B cell (primary cell): ENCODE results near the gene EVX1. TPM values are rescaled to one million over a fixed set of nuclear protein-coding genes. Genes with fewer than 3 reads are reported as not detected.

Experiments
- ATAC-seq: fragments of 200-7000 bp; cut with Tn5 transposase; one replicate; pipeline ENCODE4 v1.10.0; 2021; ENCODE audit warnings: low read depth, mild to moderate bottlenecking, moderate number of reproducible peaks, moderate library complexity
- CTCF ChIA-PET: fragments of 350-600 bp; sonication (Branson Sonifier 250); formaldehyde crosslinking; loops from one replicate; lab custom pipeline; 2021; ENCODE audit warnings: antibody characterized with exemption, inconsistent platforms; lab: Charles Lee
- POLR2A ChIA-PET: fragments of 350-600 bp; sonication (Branson Sonifier 250); formaldehyde crosslinking; loops from one replicate; lab custom pipeline; 2021; ENCODE audit warnings: antibody characterized with exemption; lab: Charles Lee
- DNase-seq: peaks from one replicate; pipeline ENCODE4 v3.0.0; 2013
- H2AFZ ChIP-seq: 2 replicates; pipeline ENCODE4 v1.6.1; 2012; ENCODE audit warnings: mild to moderate bottlenecking, low read depth, low read length; ENCODE audit not compliant: insufficient read depth, poor library complexity, severe bottlenecking
- H3K27ac ChIP-seq, 2 donors: 1 replicate in 1 of 2; 2 replicates in 1 of 2; pipeline ENCODE4 v1.5.1; 2012 to 2013; ENCODE audit warnings: low read length in 2 of 2, mild to moderate bottlenecking in 2 of 2, moderate library complexity in 1 of 2
- H3K27me3 ChIP-seq, 4 experiments: fragments of 200-600 bp in 1 of 4; sonication (generic) in 1 of 4; replicated peaks in 1 of 4; 1 replicate in 2 of 4; 2 replicates in 2 of 4; pipeline versions ENCODE4 v1.6.1 to v1.7.0; 2013 to 2016; ENCODE audit warnings: low read length in 3 of 4, mild to moderate bottlenecking in 2 of 4, mixed read lengths in 1 of 4, moderate library complexity in 1 of 4; ENCODE audit not compliant: insufficient read depth in 4 of 4, control insufficient read depth in 3 of 4; ENCODE audit errors: control extremely low read depth in 1 of 4
- H3K36me3 ChIP-seq, 2 experiments: replicated peaks in 1 of 2; 1 replicate in 1 of 2; 2 replicates in 1 of 2; pipeline versions ENCODE4 v1.6.1 to v1.7.1; 2013; ENCODE audit warnings: low read length in 1 of 2; ENCODE audit not compliant: insufficient read depth in 2 of 2, control insufficient read depth in 1 of 2; ENCODE audit errors: control extremely low read depth in 1 of 2, extremely low read depth in 1 of 2
- H3K4me1 ChIP-seq, 2 donors: fragments of 200-600 bp in 1 of 2; sonication (generic) in 1 of 2; 1 replicate in 1 of 2; 2 replicates in 1 of 2; pipeline versions ENCODE4 v1.5.1 to v1.6.1; 2013 to 2017; ENCODE audit warnings: low read length in 2 of 2; ENCODE audit not compliant: control insufficient read depth in 2 of 2, insufficient read depth in 2 of 2
- H3K4me2 ChIP-seq: replicated peaks from 2 replicates; pipeline ENCODE3; 2012; ENCODE audit warnings: mild to moderate bottlenecking, low read depth, low read length; ENCODE audit not compliant: poor library complexity, severe bottlenecking
- H3K4me3 ChIP-seq, 5 experiments: fragments of 200-600 bp in 1 of 5; sonication (generic) in 1 of 5; 1 replicate in 3 of 5; 2 replicates in 2 of 5; pipeline versions ENCODE4 v1.5.1 to v1.7.0; 2011 to 2016; ENCODE audit warnings: low read length in 4 of 5, mild to moderate bottlenecking in 4 of 5, low read depth in 2 of 5, control low read depth in 1 of 5, moderate library complexity in 1 of 5; ENCODE audit not compliant: insufficient read depth in 1 of 5; ENCODE audit errors: control extremely low read depth in 1 of 5, extremely low read depth in 1 of 5
- H3K79me2 ChIP-seq: fragments of 200-600 bp; sonication (generic); one replicate; pipeline ENCODE4 v1.6.0; 2016; ENCODE audit warnings: low read length; ENCODE audit not compliant: control insufficient read depth, insufficient read depth
- H3K9ac ChIP-seq: fragments of 200-600 bp; sonication (generic); 2 replicates; pipeline ENCODE4 v1.6.1; 2017; ENCODE audit warnings: mild to moderate bottlenecking, low read length, moderate library complexity
- H3K9me3 ChIP-seq, 3 donors: one replicate each; pipeline versions ENCODE4 v1.6.1 to v1.7.1; 2013; ENCODE audit warnings: low read length in 2 of 3; ENCODE audit not compliant: control insufficient read depth in 2 of 3, insufficient read depth in 1 of 3; ENCODE audit errors: control extremely low read depth in 1 of 3
- H4K20me1 ChIP-seq: 2 replicates; pipeline ENCODE4 v1.6.0; 2012; ENCODE audit warnings: mild to moderate bottlenecking, low read length; ENCODE audit not compliant: insufficient read depth, control insufficient read depth, poor library complexity, severe bottlenecking
- H3K27ac Mint-ChIP-seq: one replicate; pipeline ENCODE4 v1.8.0; 2021; ENCODE audit warnings: mixed read lengths
- H3K27me3 Mint-ChIP-seq: one replicate; pipeline ENCODE4 v1.8.0; 2021; ENCODE audit warnings: mixed read lengths
- H3K4me1 Mint-ChIP-seq: one replicate; pipeline ENCODE4 v1.8.0; 2021; ENCODE audit warnings: mixed read lengths
- H3K4me3 Mint-ChIP-seq: one replicate; pipeline ENCODE4 v1.8.0; 2021; ENCODE audit warnings: mixed read lengths
- H3K9me3 Mint-ChIP-seq: one replicate; pipeline ENCODE4 v1.8.0; 2022; ENCODE audit warnings: mixed read lengths; ENCODE audit not compliant: insufficient read depth
- CTCF ChIP-seq: fragments of 200-600 bp; IDR thresholded peaks from one replicate; pipeline ENCODE4 v1.8.0; 2022; ENCODE audit warnings: antibody characterized with exemption, mild to moderate bottlenecking
- EZH2 ChIP-seq: IDR thresholded peaks from 2 replicates; pipeline ENCODE4 v1.6.1; 2012; ENCODE audit warnings: borderline replicate concordance, low read depth, mild to moderate bottlenecking, moderate library complexity, low read length; ENCODE audit not compliant: insufficient read depth, poor library complexity, severe bottlenecking
- WGBS: methylation state at CpG from one replicate; pipeline ENCODE4 v1.1.5; 2013; ENCODE audit warnings: missing lambda C conversion rate; ENCODE audit not compliant: insufficient coverage; 5-methylcytosine and 5-hydroxymethylcytosine counted together
- intact Hi-C: fragments of 100-400 bp; cut with micrococcal nuclease; formaldehyde crosslinking; loops from one replicate; pipeline ENCODE4 v1.10.0; 2022
- polyA plus RNA-seq: library from polyadenylated mRNA; depleted of rRNA; stranded (reverse); fragments of >200 nt; gene quantifications from 2 replicates; pipeline ENCODE4 v1.2.3, GENCODE V29; 2012
- total RNA-seq, 2 donors: library from RNA; stranded (reverse); fragments of 120-200 nt in 1 of 2; gene quantifications; 1 replicate in 1 of 2; 2 replicates in 1 of 2; pipeline versions ENCODE4 v1.2.3 to v1.2.4, GENCODE V29; 2013 to 2022

EVX1 gene
- total and polyA plus RNA-seq, 2 donors (not counting 1 experiment from before 2014, with no cell fraction given), result not detected

- ChIA-PET POLR2A (no interaction called here), CTCF (interaction anchor here (1.2 kb wide), 1 partner anchor 18 kb away, joined by 4 read pairs; no protein-coding TSS in a partner anchor)
- ATAC-seq, result no peak
- Mint-ChIP-seq H3K27me3 (peaks cover 74% of the 10 kb centered on the region), H3K27ac (no peak overlapping the region), H3K4me1 (peaks cover 17% of the 10 kb centered on the region), H3K4me3 (no peak overlapping the region), H3K9me3 (no peaks in the 10 kb centered on the region)
- no peaks in the 10 kb centered on the region for H3K36me3 ChIP-seq
- H3K9ac ChIP-seq, result no peak overlapping the region
- H3K4me1 ChIP-seq, result peaks cover 17 to 22% of the 10 kb centered on the region in 2 donors
- no peak overlapping the region for H2AFZ ChIP-seq
- no peak overlapping the region for H3K4me2 ChIP-seq
- no peak overlapping the region for H3K27ac ChIP-seq
- H3K4me3 ChIP-seq, result no peak overlapping the region
- DNase-seq, result no peak
- H4K20me1 ChIP-seq, result no peaks in the 10 kb centered on the region
- H3K79me2 ChIP-seq, result no peaks in the 10 kb centered on the region
- peaks cover 0 to 86% (median 51%) of the 10 kb centered on the region in 4 experiments for H3K27me3 ChIP-seq
- WGBS, result 92% methylated on average over 2 of the region's 8 CpGs
- intact Hi-C loops, result loop anchor here (5.0 kb wide), 2 partner anchors 363 to 558 kb away; no protein-coding TSS in a partner anchor
- peaks cover 0 to 22% (median 0%) of the 10 kb centered on the region in 3 donors for H3K9me3 ChIP-seq
- TF ChIP-seq CTCF (no peak), EZH2 (no peak)
Measured at GRCh38 chr7:27214239-27214950, 28.2 kb upstream of the EVX1 start.

DNA sequence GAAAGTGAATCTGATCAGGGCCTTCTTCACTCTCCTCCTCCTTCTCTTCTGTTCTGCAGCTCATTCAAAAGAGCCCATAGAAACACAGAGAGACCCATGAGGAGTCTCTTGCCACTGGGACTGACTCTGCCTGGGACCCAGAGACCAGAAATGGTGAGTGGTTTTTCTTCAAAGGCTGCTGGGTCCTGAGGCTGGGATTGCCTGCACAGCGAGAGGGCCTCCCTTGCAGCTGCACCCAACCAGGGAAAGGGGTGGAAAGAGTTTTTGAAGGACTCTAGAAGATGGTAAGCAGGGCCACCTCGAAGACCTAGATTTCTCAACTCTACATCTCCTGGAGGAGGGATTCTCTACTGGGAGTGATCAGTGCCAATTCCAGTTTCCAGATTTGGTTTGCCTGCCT, 27.2 kb upstream of the EVX1 start:
- Histone ChIP-seq H3K36me3 (no peaks in the 10 kb centered on the region), H3K79me2 (no peaks in the 10 kb centered on the region), H3K9me3 (peaks cover 0 to 18% (median 0%) of the 10 kb centered on the region in 3 donors), H3K9ac (no peak overlapping the region), H3K27me3 (peaks cover 0 to 86% (median 50%) of the 10 kb centered on the region in 4 experiments), H3K27ac (no peak overlapping the region), H3K4me1 (peaks cover 21 to 27% of the 10 kb centered on the region in 2 donors), H3K4me3 (no peak overlapping the region), H2AFZ (no peak overlapping the region), H3K4me2 (no peak overlapping the region), H4K20me1 (no peaks in the 10 kb centered on the region)
- Mint-ChIP-seq H3K27me3 (peaks cover 73% of the 10 kb centered on the region), H3K9me3 (no peaks in the 10 kb centered on the region), H3K4me1 (peaks cover 20% of the 10 kb centered on the region), H3K27ac (no peak overlapping the region), H3K4me3 (no peak overlapping the region)
- intact Hi-C loops, result no loop called here
- 80% methylated on average over 1 of the region's 2 CpGs for WGBS
- ChIA-PET CTCF (no interaction called here), POLR2A (no interaction called here)
- no peak for DNase-seq
- no peak for TF ChIP-seq CTCF
- no peak for TF ChIP-seq EZH2
- no peak for ATAC-seq
